Progenitor cell of endocrine pancreas (in vitro differentiated cells): ENCODE measurements around the gene NIPAL4. TPM values are rescaled to one million over a fixed set of nuclear protein-coding genes. Genes with fewer than 3 reads are reported as not detected.

Source experiments
- DNase-seq: peaks from one replicate; pipeline ENCODE4 v3.0.0; 2021; ENCODE audit warnings: low spot score; ENCODE audit not compliant: unreplicated experiment
- H3K27ac Mint-ChIP-seq: 2 replicates; pipeline ENCODE4 v1.8.0; 2021; ENCODE audit warnings: mild to moderate bottlenecking, moderate library complexity, mixed read lengths
- H3K27me3 Mint-ChIP-seq: 2 replicates; pipeline ENCODE4 v1.8.0; 2021; ENCODE audit warnings: mixed read lengths
- H3K36me3 Mint-ChIP-seq: 2 replicates; pipeline ENCODE4 v1.8.0; 2022; ENCODE audit warnings: mixed read lengths; ENCODE audit not compliant: insufficient read depth
- H3K4me1 Mint-ChIP-seq: 2 replicates; pipeline ENCODE4 v1.8.0; 2021; ENCODE audit warnings: low read depth, mixed read lengths
- H3K4me3 Mint-ChIP-seq: 2 replicates; pipeline ENCODE4 v1.8.0; 2021; ENCODE audit warnings: low read depth, mild to moderate bottlenecking, moderate library complexity, mixed read lengths
- H3K9me3 Mint-ChIP-seq: 2 replicates; pipeline ENCODE4 v1.8.0; 2021; ENCODE audit warnings: low read depth, mixed read lengths
- total RNA-seq: library from RNA; stranded (reverse); gene quantifications from 2 replicates; pipeline ENCODE4 v1.2.1, GENCODE V29; 2021
- TF ChIP-seq, protein P1 (sequence below): fragments of 200-600 bp; sonication (generic); IDR thresholded peaks from one replicate; pipeline ENCODE4 v1.5.0; 2021; ENCODE audit warnings: antibody characterized with exemption, mild to moderate bottlenecking; ENCODE audit not compliant: unreplicated experiment

The NIPAL4 gene
- total RNA-seq, 1 donor from 2014 or later = not detected

DNA sequence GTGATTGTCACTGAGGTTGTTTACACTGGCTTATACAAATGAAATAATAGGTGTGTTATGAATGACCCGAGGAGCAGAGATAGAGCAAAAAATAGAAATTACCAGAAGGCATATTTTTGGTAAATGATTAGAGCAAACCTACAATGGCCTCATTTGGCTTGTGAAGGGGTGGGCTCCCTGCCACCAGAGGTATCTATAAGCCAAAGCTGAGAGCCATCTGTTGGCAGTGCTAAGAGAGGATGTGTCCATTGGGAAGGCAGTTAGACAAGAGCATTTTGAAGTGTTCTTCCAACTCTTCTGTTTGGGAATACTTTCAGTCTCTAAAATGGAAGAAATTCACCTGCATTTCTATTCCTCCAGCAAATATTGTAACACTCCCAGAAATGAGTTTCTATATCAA, 10.6 kb downstream of the NIPAL4 start:
- Mint-ChIP-seq H3K4me1 (no peaks in the 10 kb centered on the region), H3K4me3 (no peak overlapping the region), H3K9me3 (no peaks in the 10 kb centered on the region), H3K27me3 (peaks cover 6% of the 10 kb centered on the region), H3K27ac (no peak overlapping the region), H3K36me3 (no peaks in the 10 kb centered on the region)
- TF ChIP-seq, protein P1, sequence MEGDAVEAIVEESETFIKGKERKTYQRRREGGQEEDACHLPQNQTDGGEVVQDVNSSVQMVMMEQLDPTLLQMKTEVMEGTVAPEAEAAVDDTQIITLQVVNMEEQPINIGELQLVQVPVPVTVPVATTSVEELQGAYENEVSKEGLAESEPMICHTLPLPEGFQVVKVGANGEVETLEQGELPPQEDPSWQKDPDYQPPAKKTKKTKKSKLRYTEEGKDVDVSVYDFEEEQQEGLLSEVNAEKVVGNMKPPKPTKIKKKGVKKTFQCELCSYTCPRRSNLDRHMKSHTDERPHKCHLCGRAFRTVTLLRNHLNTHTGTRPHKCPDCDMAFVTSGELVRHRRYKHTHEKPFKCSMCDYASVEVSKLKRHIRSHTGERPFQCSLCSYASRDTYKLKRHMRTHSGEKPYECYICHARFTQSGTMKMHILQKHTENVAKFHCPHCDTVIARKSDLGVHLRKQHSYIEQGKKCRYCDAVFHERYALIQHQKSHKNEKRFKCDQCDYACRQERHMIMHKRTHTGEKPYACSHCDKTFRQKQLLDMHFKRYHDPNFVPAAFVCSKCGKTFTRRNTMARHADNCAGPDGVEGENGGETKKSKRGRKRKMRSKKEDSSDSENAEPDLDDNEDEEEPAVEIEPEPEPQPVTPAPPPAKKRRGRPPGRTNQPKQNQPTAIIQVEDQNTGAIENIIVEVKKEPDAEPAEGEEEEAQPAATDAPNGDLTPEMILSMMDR = no peak
- no peak for DNase-seq

- Mint-ChIP-seq H3K27me3 (no peaks in the 10 kb centered on the region), H3K9me3 (no peaks in the 10 kb centered on the region), H3K4me1 (no peaks in the 10 kb centered on the region), H3K27ac (no peak overlapping the region), H3K36me3 (no peaks in the 10 kb centered on the region), H3K4me3 (no peak overlapping the region)
- TF ChIP-seq, protein P1 = peak; percentile 66
- DNase-seq = no peak
Measured at GRCh38 chr5:157471709-157472108, 11.7 kb downstream of the NIPAL4 start.

- H3K4me1 Mint-ChIP-seq = peaks cover 8% of the 10 kb centered on the region
- no peaks in the 10 kb centered on the region for H3K27me3 Mint-ChIP-seq
- no peaks in the 10 kb centered on the region for H3K9me3 Mint-ChIP-seq
- no peaks in the 10 kb centered on the region for H3K36me3 Mint-ChIP-seq
- no peak for DNase-seq
- TF ChIP-seq, protein P1 = no peak
- no peak overlapping the region for H3K4me3 Mint-ChIP-seq
- H3K27ac Mint-ChIP-seq = no peak overlapping the region
Measured at GRCh38 chr5:157473383-157474320, 13.6 kb downstream of the NIPAL4 start.

DNA sequence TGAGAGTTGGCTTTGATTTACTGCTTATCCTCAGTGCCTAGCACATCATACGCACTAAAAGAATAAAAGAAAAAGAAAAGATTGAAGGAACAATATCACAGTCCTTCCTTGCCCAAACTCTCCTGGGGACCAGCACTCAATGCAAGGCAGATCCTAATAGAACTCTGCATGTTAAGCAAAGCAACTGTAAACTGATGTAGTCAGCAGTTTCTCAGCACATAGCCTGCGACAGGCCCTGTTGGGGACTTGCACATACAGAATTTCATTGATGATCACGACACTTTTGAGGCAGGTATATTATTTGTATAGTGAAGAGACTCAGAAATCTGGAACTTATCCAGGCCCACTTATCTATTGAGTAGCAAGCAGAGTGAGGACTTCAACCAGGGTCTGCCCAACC, 15.4 kb downstream of the NIPAL4 start:
- H3K36me3 Mint-ChIP-seq = no peaks in the 10 kb centered on the region
- H3K4me3 Mint-ChIP-seq = no peak overlapping the region
- H3K27me3 Mint-ChIP-seq = no peaks in the 10 kb centered on the region
- H3K4me1 Mint-ChIP-seq = peaks cover 14% of the 10 kb centered on the region
- H3K27ac Mint-ChIP-seq = no peak overlapping the region
- TF ChIP-seq, protein P1 = no peak
- no peak for DNase-seq
- H3K9me3 Mint-ChIP-seq = no peaks in the 10 kb centered on the region

GRCh38 chr5:157476702-157477408, 16.8 kb downstream of the NIPAL4 start:
- peaks cover 14% of the 10 kb centered on the region for H3K4me1 Mint-ChIP-seq
- no peaks in the 10 kb centered on the region for H3K9me3 Mint-ChIP-seq
- TF ChIP-seq, protein P1 = peak; percentile 86
- H3K36me3 Mint-ChIP-seq = no peaks in the 10 kb centered on the region
- peak overlapping the region; percentile 58 for H3K27ac Mint-ChIP-seq
- no peak overlapping the region for H3K4me3 Mint-ChIP-seq
- H3K27me3 Mint-ChIP-seq = no peaks in the 10 kb centered on the region
- peak; percentile 18 for DNase-seq
